NCI-H1092 treated with DMSO at 0.1 percent for 48 hours (cell line): ENCODE measurements around the gene IL1RAP.
"Not testable (repeated sequence)": the region's sequence is repeated elsewhere in the genome, so short reads cannot be mapped to it uniquely, and the experiment has no call there.

Experiments
- DNase-seq: peaks from one replicate; lab custom pipeline; 2025; lab: John Stamatoyannopoulos, UW

Gene IL1RAP

DNA sequence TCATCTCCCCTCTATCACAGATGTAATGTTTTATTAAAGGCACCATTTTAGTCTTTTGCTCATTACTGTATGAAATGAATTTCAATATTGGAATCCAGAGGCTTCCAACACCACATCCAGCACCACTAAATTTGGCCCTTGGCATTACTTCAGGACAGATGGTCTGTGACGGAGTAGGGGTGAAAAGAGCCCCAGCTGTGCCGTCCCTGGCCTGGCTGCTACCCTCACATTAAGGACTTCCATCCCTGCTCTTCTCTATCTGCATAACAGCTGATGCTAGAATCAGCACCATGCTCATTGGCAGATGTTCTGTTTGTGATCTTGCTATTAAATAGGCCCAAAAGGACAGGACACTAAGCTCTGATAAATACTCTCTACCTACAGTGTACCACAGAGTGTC is 152.9 kb downstream of the IL1RAP start:
- no peak for DNase-seq

DNA sequence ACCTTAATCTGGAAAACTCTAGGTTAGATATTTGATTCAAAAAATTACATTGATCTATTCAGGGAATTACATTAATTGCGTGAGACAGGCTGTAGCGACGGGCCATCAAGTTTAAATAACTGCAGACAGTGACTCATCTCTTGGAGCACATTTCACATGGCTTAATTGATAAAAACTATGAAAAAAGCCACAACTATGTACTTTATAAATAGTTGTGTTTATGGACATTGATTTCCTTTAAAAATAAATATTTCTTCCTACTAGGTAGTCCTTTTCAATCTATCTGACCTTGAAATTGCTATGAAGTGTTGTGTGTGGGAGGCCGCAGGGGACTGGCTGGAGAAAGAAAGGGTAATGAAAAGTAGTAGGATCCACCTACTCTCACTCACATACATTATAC is 157.8 kb downstream of the IL1RAP start:
- no peak for DNase-seq

DNA sequence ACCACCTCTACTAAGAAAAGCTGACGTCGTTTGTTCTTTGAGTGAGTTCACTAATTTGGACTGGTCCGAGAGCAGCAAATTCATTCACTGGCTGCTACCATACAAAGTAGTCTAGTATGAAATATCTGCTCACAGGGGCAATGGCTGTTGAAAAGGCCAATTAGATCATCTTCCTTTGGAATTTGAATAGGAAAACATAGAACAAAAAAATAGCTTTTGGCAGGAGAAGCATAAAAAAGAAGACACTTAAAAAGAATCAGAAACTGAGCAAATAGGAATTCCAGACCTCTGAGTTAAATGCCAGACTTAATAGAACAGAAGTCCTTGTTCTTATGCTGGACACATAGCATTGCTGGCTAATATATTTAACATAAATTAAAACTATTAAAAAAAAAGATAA is 159.3 kb downstream of the IL1RAP start:
- no peak for DNase-seq

DNA sequence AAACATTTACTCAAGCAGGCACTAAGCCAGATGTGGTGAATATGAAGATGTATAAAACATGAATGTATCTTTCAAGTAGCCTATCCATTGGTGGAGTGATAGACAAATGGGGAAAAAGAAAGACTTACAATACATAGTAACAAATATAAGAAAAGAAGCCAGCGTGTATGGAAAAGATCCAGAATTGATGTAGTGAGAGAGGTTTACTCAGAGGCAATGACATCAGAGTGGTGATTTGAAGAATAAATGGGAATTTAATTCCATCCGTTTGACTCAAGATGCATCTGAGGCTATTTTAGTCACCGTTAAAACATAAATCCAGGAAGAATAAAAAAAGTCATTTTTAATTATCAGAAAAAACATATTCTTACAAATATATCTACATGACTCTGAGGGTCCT is 162.6 kb downstream of the IL1RAP start:
- DNase-seq, result no peak

DNA sequence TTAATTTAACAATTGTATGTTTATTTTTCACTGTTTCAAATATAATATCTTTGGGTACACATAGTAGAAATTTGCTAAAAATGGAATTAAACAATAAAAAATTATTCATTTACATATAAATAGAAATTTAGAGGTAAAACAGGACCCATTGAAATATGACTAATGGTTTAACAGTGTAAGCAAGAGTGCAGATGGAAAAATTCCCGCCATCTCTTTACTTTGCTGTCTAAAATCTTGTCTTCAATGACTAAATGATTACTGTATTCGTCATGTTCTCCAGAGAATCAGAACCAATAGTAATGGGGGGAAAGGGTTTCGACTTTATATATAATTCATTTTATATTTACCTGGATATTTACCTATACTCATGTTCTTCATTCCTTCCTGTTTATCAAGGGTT is 163.1 kb downstream of the IL1RAP start:
- DNase-seq, result no peak

DNA sequence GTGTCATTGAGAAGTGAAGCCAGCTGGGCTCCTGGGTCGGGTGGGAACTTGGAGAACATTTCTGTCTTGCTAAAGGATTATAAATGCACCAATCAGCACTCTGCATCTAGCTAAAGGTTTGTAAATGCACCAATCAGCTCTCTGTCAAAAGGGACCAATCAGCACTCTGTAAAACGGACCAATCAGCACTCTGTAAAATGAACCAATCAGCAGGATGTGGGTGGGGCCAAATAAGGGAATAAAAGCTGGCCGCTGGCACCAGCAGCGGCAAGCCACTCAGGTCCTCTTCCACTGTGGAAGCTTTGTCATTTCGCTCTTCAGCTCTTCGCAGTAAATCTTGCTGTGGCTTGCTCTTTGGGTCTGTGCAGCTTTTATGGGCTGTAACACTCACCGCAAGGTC is 164.0 kb downstream of the IL1RAP start:
- DNase-seq, result not testable (repeated sequence)

DNA sequence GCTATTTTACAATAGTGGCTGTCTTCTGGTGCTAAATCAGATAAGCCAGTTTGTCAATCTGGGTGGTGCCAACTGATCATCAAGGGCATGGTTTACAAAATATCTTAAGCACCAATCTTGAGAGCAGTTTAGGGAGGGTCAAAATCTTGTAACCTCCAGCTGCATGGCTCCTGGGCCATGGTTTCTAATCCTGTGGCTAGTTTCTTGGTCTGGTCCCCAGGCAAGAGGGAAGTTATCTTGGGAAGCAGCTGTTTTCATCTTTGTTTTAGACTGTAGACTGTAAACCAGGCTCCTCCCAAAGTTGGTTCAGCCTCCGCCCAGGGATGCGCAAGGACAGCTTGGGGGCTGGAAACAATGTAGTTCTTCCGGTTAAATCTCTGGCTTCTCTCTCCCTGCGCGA is 166.8 kb downstream of the IL1RAP start:
- DNase-seq, result no peak

DNA sequence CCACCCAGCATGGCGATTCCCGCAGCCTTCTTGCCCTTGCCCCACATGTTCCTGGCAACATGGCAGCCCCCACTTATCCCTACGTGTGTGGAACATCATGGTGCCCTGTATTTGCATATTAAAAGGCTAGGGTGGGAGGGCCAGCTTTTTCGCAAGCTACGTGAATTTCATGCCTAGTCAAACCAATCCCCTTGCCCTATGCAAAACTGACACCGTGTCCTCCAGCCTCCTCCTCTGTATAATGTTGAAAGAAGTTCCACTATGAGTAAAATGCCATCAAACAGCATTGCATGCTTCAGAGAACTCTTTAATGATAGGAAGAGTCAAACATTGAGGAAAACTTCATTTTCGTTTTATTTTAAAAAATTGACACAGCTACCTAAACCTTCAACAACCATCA is 170.9 kb downstream of the IL1RAP start:
- no peak for DNase-seq

DNA sequence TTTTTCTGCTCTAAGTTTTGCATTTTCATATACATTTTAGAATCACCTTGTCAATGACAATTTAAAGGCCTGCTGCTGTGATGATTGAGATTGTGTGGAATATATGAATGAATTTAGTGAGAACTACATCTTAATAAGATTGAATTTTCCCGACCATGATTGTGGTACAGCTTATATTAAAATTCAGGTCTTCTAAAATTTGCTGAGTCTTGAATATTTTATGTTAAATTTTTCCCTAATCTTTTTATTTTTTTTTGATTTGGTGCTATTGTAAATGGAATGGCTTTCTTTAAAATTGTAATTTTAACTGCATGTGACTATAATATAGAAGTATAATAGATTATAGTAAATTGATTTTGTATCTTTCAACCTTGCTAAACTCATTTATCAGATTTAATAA is 172.1 kb downstream of the IL1RAP start:
- no peak for DNase-seq

DNA sequence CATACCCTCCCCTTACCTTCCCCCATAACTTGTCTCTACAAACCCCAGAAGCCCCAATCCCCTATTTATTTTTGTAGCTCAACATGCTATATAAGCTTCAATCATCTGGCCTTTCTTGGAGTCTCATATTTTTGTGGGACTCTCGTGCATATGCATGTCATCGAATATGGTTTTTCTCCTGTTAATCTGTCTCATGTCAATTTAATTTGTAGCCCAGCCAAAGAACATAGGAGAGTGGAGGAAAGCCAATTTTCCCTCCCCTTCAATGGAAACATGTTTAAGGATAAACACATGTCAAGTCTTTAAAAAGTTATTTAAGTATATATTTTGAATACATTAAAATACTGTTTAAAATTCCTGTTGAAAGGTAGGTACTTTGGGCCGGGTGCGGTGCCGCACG is 176.4 kb downstream of the IL1RAP start:
- DNase-seq, result no peak

DNA sequence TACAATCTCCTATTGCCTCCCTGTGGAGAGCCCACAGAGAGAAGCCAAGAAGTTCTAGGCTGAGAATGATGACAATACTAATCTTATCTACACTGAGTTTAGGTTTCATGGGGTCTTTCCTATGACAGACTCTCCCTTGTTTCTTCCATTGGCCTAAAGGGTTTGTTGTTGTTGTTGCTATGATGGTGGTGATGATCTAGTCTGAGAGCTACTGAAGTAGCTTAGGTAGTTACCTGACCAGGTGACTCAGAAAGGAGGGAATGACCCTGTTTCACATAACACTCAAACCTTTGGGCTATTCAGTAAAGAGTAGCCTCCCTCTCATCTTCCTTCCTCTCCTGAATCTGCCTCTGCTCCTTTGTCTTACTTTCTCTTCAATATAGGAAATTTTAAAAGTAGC is 178.4 kb downstream of the IL1RAP start:
- no peak for DNase-seq

DNA sequence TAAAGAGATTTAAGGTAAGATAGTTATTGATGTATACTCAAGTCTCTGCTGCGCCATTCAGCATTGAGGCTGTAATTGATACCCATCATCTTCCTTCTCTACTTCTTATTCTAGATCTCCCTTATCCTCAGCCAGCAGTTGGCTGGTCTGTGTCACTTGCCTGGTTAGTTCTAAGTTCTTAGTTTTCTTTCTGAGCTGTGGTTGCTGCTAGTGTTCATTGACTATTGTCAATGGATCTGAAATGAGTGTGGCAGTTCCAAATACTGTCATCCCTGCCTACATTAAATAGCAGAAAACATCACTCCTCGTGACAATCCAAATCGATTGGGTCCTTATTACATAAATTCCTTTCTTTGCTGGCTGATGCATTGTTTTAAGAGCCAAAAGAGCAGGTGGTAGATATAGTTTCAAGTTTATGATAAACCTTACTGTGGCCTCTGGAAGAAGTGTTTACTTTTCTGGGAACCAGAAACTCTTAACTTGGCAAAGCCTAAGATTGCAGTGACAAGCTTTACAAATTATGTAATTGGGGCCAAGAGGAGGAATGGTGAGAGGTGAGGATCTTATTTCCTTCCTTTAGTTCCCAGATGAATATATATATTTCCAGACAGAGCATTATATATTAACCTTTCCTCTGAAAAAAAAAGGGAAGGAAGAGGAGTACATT is 180.6 kb downstream of the IL1RAP start:
- no peak for DNase-seq

DNA sequence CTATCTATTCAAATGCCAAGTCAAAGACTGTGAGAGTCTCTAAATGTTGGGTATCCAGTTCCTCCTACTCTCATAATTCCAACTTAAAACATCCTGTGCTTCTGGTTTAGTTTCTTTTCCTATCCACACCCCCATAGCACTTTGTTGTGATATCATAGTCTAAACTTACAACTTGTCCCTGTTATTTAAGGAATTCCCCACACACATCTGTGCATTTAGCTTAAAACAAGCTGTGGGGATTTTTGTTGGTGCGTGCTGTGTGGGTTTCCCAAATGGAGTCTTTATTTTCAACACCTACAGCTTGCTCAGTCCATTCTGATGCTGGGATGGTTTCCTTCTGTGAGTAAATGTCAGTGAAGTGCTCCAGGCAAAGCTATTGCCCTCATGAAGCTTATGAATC is 181.3 kb downstream of the IL1RAP start:
- no peak for DNase-seq

DNA sequence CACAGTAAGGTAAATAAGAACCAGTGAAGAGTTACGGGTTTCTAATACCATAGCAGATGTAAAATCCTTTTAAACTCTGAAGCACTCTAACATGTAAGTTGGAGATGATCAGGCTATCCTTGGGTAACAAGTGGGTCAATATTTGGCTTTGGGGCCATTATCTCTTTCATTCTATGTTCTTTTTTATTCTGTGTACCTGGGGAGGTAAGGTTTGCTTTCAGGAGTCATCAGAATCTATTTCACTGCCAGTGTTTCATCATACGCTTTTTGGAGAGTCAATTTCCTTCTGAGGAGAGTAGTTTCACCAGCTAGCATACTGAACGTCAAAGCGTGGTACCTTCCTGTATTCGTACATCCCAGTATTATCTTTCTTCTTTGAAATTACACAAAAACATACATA is 182.1 kb downstream of the IL1RAP start:
- no peak for DNase-seq

DNA sequence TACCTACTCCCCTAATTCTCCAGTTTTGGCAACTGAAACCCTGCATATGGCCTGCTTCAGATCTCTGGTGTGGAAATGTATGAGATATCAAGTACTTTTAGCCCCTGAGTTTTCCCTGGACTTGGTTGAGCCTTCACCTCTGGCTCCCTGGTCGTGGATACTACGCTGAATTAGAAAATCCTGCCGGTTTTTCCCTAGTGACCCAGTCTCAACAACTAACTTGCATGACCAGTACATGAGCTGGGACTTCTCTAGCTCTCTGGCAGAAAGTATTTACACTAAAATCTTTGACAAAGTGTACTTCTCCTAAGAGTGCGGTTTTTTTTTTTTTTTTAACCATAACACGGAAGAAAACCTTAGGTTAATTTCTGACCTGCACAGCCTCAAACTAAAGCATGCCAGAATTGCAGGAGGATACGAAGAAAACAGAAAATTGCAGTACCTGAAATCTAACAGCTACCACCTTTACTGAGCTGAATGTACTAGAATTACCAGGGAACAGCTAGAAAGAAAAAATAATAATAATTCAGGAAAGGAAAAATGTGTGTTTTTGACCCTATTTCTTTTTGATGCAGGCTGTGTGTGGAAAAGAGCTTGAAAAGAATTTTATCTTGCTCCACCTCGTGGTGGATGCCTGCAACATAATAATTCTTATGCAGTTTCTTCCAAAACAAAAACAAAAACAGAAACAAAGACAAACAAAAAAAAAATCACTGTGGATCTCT is 183.1 kb downstream of the IL1RAP start:
- no peak for DNase-seq

DNA sequence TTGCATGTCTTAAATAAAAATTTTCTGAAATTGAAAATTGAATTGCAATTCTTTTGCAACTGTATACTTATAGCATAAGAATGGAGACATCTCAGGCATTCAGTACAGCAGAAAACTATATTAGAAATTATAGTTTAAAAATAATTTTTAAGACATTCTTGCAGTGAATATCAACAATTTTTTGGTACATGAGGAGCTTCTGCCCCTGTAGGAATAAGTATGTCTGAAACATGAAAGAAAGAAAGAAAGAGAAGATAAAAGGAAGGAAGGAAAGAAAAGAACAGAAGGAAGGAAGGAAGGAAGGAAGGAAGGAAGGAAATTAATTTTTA is 183.6 kb downstream of the IL1RAP start:
- DNase-seq, result no peak

DNA sequence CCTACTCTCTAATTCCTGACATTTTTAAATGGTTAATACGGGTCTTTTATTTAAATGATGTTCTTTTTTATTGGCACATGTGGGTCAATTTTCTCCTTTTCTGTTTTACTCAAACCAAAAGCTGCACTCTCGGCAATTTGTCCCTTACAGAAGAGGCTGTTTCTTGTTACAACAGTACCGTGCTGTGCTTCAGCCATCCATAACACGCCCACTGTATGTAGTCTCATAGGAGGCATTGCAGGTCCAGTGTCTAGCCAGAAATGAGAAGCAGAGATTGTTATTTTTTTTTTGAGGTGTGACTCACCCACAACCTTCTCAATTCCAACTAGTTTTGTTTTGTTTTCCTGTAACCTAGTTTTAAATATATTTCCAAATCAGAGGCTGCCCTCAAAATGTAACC is 184.0 kb downstream of the IL1RAP start:
- no peak for DNase-seq

DNA sequence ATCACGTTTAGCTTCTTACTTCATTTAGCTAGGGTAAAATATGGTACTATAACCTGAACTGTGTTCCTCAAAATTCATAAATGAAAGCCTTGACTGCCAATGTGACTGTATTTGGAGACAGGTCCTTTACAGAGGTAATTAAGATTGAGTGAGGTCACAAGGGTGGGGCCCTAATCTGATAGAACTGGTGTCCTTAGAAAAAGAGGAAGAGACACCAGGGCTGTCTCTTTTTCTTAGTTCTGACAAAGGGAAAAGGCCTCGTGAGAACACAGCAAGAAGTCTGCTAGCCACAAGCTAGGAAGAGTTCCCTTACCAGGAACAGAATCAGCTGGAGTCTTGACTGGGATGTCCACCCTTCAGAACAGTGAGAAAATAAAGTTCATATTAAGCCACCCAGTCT is 185.9 kb downstream of the IL1RAP start:
- no peak for DNase-seq

DNA sequence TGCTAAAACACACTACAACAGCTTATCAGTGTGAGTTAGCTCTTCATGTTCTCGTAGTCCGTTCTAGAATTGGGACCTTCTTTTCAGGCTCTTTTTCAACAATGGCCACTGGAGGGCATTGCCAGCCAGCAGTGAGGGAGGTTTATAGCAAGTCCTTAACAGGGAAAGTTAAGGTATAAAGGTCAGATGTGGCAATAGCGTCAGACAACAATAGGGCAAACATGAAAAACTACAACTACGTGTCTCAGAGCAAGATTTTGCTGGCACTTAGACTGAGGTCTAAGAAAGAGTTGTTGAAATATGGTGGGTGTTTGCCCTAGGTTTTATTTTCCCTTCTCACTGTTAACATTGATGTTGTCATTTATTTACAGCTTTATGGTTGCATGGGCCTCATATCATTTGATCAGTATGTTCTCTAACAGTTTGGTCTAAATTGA is 187.2 kb downstream of the IL1RAP start:
- no peak for DNase-seq

DNA sequence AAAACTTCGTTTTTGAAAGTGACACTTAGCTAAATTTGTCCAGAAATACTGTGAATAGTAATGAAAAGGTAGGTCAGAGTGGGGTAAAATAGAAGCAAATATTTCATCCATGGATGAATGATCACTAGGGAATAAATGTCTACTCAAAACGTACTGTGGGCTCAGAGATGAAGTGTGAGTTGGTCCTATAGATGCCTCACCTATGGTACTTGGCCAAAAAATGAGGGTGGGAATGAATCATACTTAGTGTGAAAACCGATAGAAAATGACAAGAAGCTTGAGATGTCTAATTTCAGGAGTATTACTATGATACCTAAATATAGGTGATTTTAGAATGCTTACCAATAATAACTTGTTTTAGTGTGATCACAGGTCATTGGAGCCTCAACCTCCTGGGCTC is 192.7 kb downstream of the IL1RAP start:
- no peak for DNase-seq
